NCI-H146 treated with DMSO at 0.1 percent for 48 hours (cell line): ENCODE measurements around the gene ALKAL2.
"Not testable (repeated sequence)": the region's sequence is repeated elsewhere in the genome, so short reads cannot be mapped to it uniquely, and the experiment has no call there.

Experiments used
- DNase-seq: peaks from one replicate; lab custom pipeline; 2025; ENCODE audit not compliant: unreplicated experiment; lab: John Stamatoyannopoulos, UW

The ALKAL2 gene

GRCh38 chr2:287911-288757, at the start of gene ALKAL2:
TSS of gene ALKAL2 (minus strand) at chr2:288091. CDS start at chr2:287835, 256 bp downstream.
- DNase-seq: no peak

GRCh38 chr2:336949-337348, 49.1 kb upstream of the ALKAL2 start:
- not testable (repeated sequence) for DNase-seq

GRCh38 chr2:336360-336759, 48.5 kb upstream of the ALKAL2 start:
- DNase-seq: no peak

- DNase-seq: no peak
Observed at GRCh38 chr2:332592-332991, 44.7 kb upstream of the ALKAL2 start.

GRCh38 chr2:328761-329160, 40.9 kb upstream of the ALKAL2 start:
- DNase-seq: peak; percentile 74

- DNase-seq: no peak
Observed at GRCh38 chr2:323035-323434, 35.1 kb upstream of the ALKAL2 start.

GRCh38 chr2:322326-322725, 34.4 kb upstream of the ALKAL2 start:
- no peak for DNase-seq

- no peak for DNase-seq
Observed at GRCh38 chr2:320561-320960, 32.7 kb upstream of the ALKAL2 start.

- no peak for DNase-seq
Observed at GRCh38 chr2:319059-319600, 31.2 kb upstream of the ALKAL2 start.

- no peak for DNase-seq
Observed at GRCh38 chr2:317501-318424, 29.9 kb upstream of the ALKAL2 start.

- no peak for DNase-seq
Observed at GRCh38 chr2:316381-316780, 28.5 kb upstream of the ALKAL2 start.

- not testable (repeated sequence) for DNase-seq
Observed at GRCh38 chr2:315925-316324, 28.0 kb upstream of the ALKAL2 start.

- DNase-seq: no peak
Observed at GRCh38 chr2:314561-315336, 26.9 kb upstream of the ALKAL2 start.

- DNase-seq: no peak
Observed at GRCh38 chr2:313991-314390, 26.1 kb upstream of the ALKAL2 start.

- no peak for DNase-seq
Observed at GRCh38 chr2:310994-311393, 23.1 kb upstream of the ALKAL2 start.

- DNase-seq: no peak
Observed at GRCh38 chr2:309954-310510, 22.1 kb upstream of the ALKAL2 start.

- peak; percentile 50 for DNase-seq
Observed at GRCh38 chr2:309148-309953, 21.5 kb upstream of the ALKAL2 start.

- DNase-seq: no peak
Observed at GRCh38 chr2:305366-305765, 17.5 kb upstream of the ALKAL2 start.

- DNase-seq: no peak
Observed at GRCh38 chr2:296354-296753, 8.5 kb upstream of the ALKAL2 start.

- DNase-seq: no peak
Observed at GRCh38 chr2:295090-295489, 7.2 kb upstream of the ALKAL2 start.
